Activated T-helper 1 cell treated with anti-CD3 and anti-CD28 coated beads, Interleukin-12 subunit alpha, Interleukin-12 subunit beta, Interleukin-2, Interleukin-4 antibody, amounts not matched to agents 30 ng/mL and 10 ng/mL and 1 ng/mL, durations not matched to agents 14 hours and 24 hours and 36 hours (primary cell): ENCODE measurements around the gene IGFBP7. TPM values are rescaled to one million over a fixed set of nuclear protein-coding genes. Genes with fewer than 3 reads are reported as not detected.
A peak's percentile ranks its signal among the peaks of the same experiment; 100 is the strongest.

ENCODE experiments used
- DNase-seq: peaks from one replicate; pipeline ENCODE4 v3.0.0; 2021; ENCODE audit warnings: low spot score
- H3K27ac Mint-ChIP-seq: one replicate; pipeline ENCODE4 v1.8.0; 2021; ENCODE audit warnings: mild to moderate bottlenecking, mixed read lengths
- H3K27me3 Mint-ChIP-seq: one replicate; pipeline ENCODE4 v1.8.0; 2022; ENCODE audit warnings: mild to moderate bottlenecking, moderate library complexity, mixed read lengths; ENCODE audit not compliant: insufficient read depth
- H3K36me3 Mint-ChIP-seq: one replicate; pipeline ENCODE4 v1.8.0; 2021; ENCODE audit warnings: low read depth, mixed read lengths
- H3K4me1 Mint-ChIP-seq: one replicate; pipeline ENCODE4 v1.8.0; 2021; ENCODE audit warnings: low read depth, mixed read lengths
- H3K4me3 Mint-ChIP-seq: one replicate; pipeline ENCODE4 v1.8.0; 2021; ENCODE audit warnings: mild to moderate bottlenecking, moderate library complexity, mixed read lengths
- H3K9me3 Mint-ChIP-seq: one replicate; pipeline ENCODE4 v1.8.0; 2021; ENCODE audit warnings: mixed read lengths
- intact Hi-C: fragments of 100-400 bp; cut with micrococcal nuclease; formaldehyde crosslinking; loops from one replicate; pipeline ENCODE4 v1.15.1; 2024
- total RNA-seq: library from RNA; stranded (reverse); gene quantifications from 2 replicates; pipeline ENCODE4 v1.2.3, GENCODE V29; 2022

Gene IGFBP7
- total RNA-seq: not detected in 2 replicates

GRCh38 chr4:57109847-57110639 lies at the start of gene IGFBP7:
TSS of gene IGFBP7 (minus strand) at chr4:57110385. CDS start at chr4:57110351, 34 bp downstream.
- H3K9me3 Mint-ChIP-seq: no peaks in the 10 kb centered on the region
- no peak within 1 kb of the TSS for H3K27ac Mint-ChIP-seq
- intact Hi-C loops: no loop called here
- H3K27me3 Mint-ChIP-seq: peaks cover 64% of the 10 kb centered on the region
- no peak for DNase-seq
- peak within 1 kb of the TSS; percentile 75 for H3K4me3 Mint-ChIP-seq
- H3K4me1 Mint-ChIP-seq: peaks cover 11% of the 10 kb centered on the region
- no peaks in the 10 kb centered on the region for H3K36me3 Mint-ChIP-seq

GRCh38 chr4:57159866-57160265 lies 49.7 kb upstream of the IGFBP7 start:
- Mint-ChIP-seq H3K27ac (no peak overlapping the region), H3K4me1 (peaks cover 18% of the 10 kb centered on the region), H3K4me3 (no peak overlapping the region), H3K9me3 (no peaks in the 10 kb centered on the region), H3K36me3 (no peaks in the 10 kb centered on the region), H3K27me3 (peaks cover 8% of the 10 kb centered on the region)
- DNase-seq: no peak
- intact Hi-C loops: loop anchor here (10.0 kb wide), 1 partner anchor 265 kb away; no protein-coding TSS in a partner anchor

GRCh38 chr4:57158762-57159161 lies 48.6 kb upstream of the IGFBP7 start:
- Mint-ChIP-seq H3K4me1 (peaks cover 9% of the 10 kb centered on the region), H3K4me3 (no peak overlapping the region), H3K9me3 (no peaks in the 10 kb centered on the region), H3K36me3 (no peaks in the 10 kb centered on the region), H3K27me3 (peaks cover 7% of the 10 kb centered on the region), H3K27ac (no peak overlapping the region)
- DNase-seq: no peak
- intact Hi-C loops: no loop called here

- no peak for DNase-seq
- Mint-ChIP-seq H3K4me3 (no peak overlapping the region), H3K36me3 (no peaks in the 10 kb centered on the region), H3K4me1 (peaks cover 3% of the 10 kb centered on the region), H3K27ac (no peak overlapping the region), H3K9me3 (no peaks in the 10 kb centered on the region), H3K27me3 (peaks cover 7% of the 10 kb centered on the region)
- intact Hi-C loops: no loop called here
These were observed 48.0 kb upstream of the IGFBP7 start for GRCh38 chr4:57158221-57158620.

- intact Hi-C loops: no loop called here
- no peak for DNase-seq
- H3K4me1 Mint-ChIP-seq: no peaks in the 10 kb centered on the region
- no peaks in the 10 kb centered on the region for H3K36me3 Mint-ChIP-seq
- H3K4me3 Mint-ChIP-seq: no peak overlapping the region
- no peaks in the 10 kb centered on the region for H3K9me3 Mint-ChIP-seq
- peaks cover 3% of the 10 kb centered on the region for H3K27me3 Mint-ChIP-seq
- H3K27ac Mint-ChIP-seq: no peak overlapping the region
These were observed 47.5 kb upstream of the IGFBP7 start for GRCh38 chr4:57157596-57158137.

GRCh38 chr4:57156242-57156990 lies 46.2 kb upstream of the IGFBP7 start:
- DNase-seq: no peak
- intact Hi-C loops: no loop called here
- Mint-ChIP-seq H3K36me3 (no peaks in the 10 kb centered on the region), H3K4me1 (no peaks in the 10 kb centered on the region), H3K9me3 (no peaks in the 10 kb centered on the region), H3K27me3 (peaks cover 3% of the 10 kb centered on the region), H3K27ac (no peak overlapping the region), H3K4me3 (no peak overlapping the region)

- no peaks in the 10 kb centered on the region for H3K9me3 Mint-ChIP-seq
- H3K27ac Mint-ChIP-seq: no peak overlapping the region
- H3K27me3 Mint-ChIP-seq: no peaks in the 10 kb centered on the region
- H3K4me1 Mint-ChIP-seq: no peaks in the 10 kb centered on the region
- intact Hi-C loops: no loop called here
- H3K36me3 Mint-ChIP-seq: no peaks in the 10 kb centered on the region
- H3K4me3 Mint-ChIP-seq: no peak overlapping the region
- no peak for DNase-seq
These were observed 44.7 kb upstream of the IGFBP7 start for GRCh38 chr4:57154926-57155325.

GRCh38 chr4:57154191-57154590 lies 44.0 kb upstream of the IGFBP7 start:
- Mint-ChIP-seq H3K9me3 (no peaks in the 10 kb centered on the region), H3K4me1 (no peaks in the 10 kb centered on the region), H3K27me3 (no peaks in the 10 kb centered on the region), H3K36me3 (no peaks in the 10 kb centered on the region), H3K27ac (no peak overlapping the region), H3K4me3 (no peak overlapping the region)
- no peak for DNase-seq
- intact Hi-C loops: no loop called here

GRCh38 chr4:57153207-57153606 lies 43.0 kb upstream of the IGFBP7 start:
- Mint-ChIP-seq H3K4me1 (no peaks in the 10 kb centered on the region), H3K4me3 (no peak overlapping the region), H3K36me3 (no peaks in the 10 kb centered on the region), H3K27ac (no peak overlapping the region), H3K27me3 (no peaks in the 10 kb centered on the region), H3K9me3 (no peaks in the 10 kb centered on the region)
- intact Hi-C loops: no loop called here
- no peak for DNase-seq

- H3K9me3 Mint-ChIP-seq: no peaks in the 10 kb centered on the region
- H3K36me3 Mint-ChIP-seq: no peaks in the 10 kb centered on the region
- intact Hi-C loops: no loop called here
- H3K4me1 Mint-ChIP-seq: no peaks in the 10 kb centered on the region
- no peak overlapping the region for H3K27ac Mint-ChIP-seq
- H3K27me3 Mint-ChIP-seq: no peaks in the 10 kb centered on the region
- no peak overlapping the region for H3K4me3 Mint-ChIP-seq
- no peak for DNase-seq
These were observed 41.3 kb upstream of the IGFBP7 start for GRCh38 chr4:57151481-57151880.

GRCh38 chr4:57149833-57150232 lies 39.6 kb upstream of the IGFBP7 start:
- H3K27ac Mint-ChIP-seq: no peak overlapping the region

GRCh38 chr4:57148831-57149505 lies 38.8 kb upstream of the IGFBP7 start:
- Mint-ChIP-seq H3K36me3 (no peaks in the 10 kb centered on the region), H3K27me3 (no peaks in the 10 kb centered on the region), H3K9me3 (no peaks in the 10 kb centered on the region), H3K4me3 (no peak overlapping the region), H3K27ac (no peak overlapping the region), H3K4me1 (no peaks in the 10 kb centered on the region)
- DNase-seq: no peak
- intact Hi-C loops: no loop called here

More at GRCh38 chr4:57149833-57150232, 39.6 kb upstream of the IGFBP7 start:
- Mint-ChIP-seq H3K36me3 (no peaks in the 10 kb centered on the region), H3K9me3 (no peaks in the 10 kb centered on the region), H3K4me3 (no peak overlapping the region), H3K27me3 (no peaks in the 10 kb centered on the region), H3K4me1 (no peaks in the 10 kb centered on the region)
- intact Hi-C loops: no loop called here
- DNase-seq: no peak

- Mint-ChIP-seq H3K36me3 (no peaks in the 10 kb centered on the region), H3K27me3 (no peaks in the 10 kb centered on the region), H3K9me3 (no peaks in the 10 kb centered on the region), H3K4me1 (no peaks in the 10 kb centered on the region), H3K4me3 (no peak overlapping the region), H3K27ac (no peak overlapping the region)
- intact Hi-C loops: no loop called here
- no peak for DNase-seq
These were observed 38.0 kb upstream of the IGFBP7 start for GRCh38 chr4:57148177-57148576.
